ENCODE measurements around the gene NBPF3. TPM values are rescaled to one million over a fixed set of nuclear protein-coding genes. Genes with fewer than 3 reads are reported as not detected.

NBPF3 gene
- total RNA-seq, 1 donor from 2014 or later = 6.7 TPM

DNA sequence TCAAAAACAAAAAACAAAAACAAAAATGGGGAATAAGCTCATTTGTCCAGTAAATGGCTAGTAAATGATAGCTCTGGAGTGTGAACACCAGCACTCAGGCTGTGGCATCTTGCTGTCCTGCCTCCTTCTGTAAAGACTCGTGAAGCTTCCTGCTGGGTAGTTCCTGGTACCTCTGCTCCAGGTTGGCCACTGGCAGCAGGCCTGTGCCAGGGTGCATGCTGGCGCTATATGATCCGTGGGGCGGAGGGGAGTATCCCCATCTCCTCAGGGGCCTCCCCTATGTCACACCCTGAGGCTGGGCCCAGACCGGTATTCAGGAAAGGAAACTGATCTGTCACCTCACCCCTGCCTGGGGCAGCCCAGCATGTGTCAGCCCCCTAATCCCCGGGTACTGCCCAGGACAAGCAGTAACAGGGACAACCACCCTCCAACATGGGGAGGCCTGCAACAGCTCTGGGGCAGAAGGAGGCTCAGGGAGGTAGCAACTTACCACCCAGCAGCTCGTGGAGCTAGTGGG is 83.4 kb downstream of the NBPF3 start:
- no peaks in the 10 kb centered on the region for H3K27me3 ChIP-seq
- intact Hi-C loops (cut with DNase I) = no loop called here

GRCh38 chr1:21524220-21524619 is 84.3 kb downstream of the NBPF3 start:
- Histone ChIP-seq H3K36me3 (no peaks in the 10 kb centered on the region), H3K9me3 (no peaks in the 10 kb centered on the region), H3K4me3 (no peak overlapping the region), H3K27me3 (no peaks in the 10 kb centered on the region), H3K4me1 (peaks cover 11% of the 10 kb centered on the region), H3K27ac (peak overlapping the region; percentile 65)
- TF ChIP-seq CTCF (IDR thresholded peaks at IDR 0.05) = no peak
- DNase-seq (no peak), ATAC-seq (no peak)
- intact Hi-C loops (cut with DNase I) = no loop called here

More for the DNA sequence above, 83.4 kb downstream of the NBPF3 start:
- Histone ChIP-seq H3K9me3 (no peaks in the 10 kb centered on the region), H3K36me3 (no peaks in the 10 kb centered on the region), H3K4me1 (peaks cover 11% of the 10 kb centered on the region), H3K27ac (peak overlapping the region; percentile 13), H3K4me3 (no peak overlapping the region)
- no peak for TF ChIP-seq CTCF (IDR thresholded peaks at IDR 0.05)
- no peak for DNase-seq
- no peak for ATAC-seq

GRCh38 chr1:21524686-21525339 is 84.9 kb downstream of the NBPF3 start:
- no peak for TF ChIP-seq CTCF (IDR thresholded peaks at IDR 0.05)
- Histone ChIP-seq H3K4me3 (no peak overlapping the region), H3K27me3 (no peaks in the 10 kb centered on the region), H3K4me1 (peaks cover 11% of the 10 kb centered on the region), H3K9me3 (no peaks in the 10 kb centered on the region), H3K27ac (peak overlapping the region; percentile 65), H3K36me3 (no peaks in the 10 kb centered on the region)
- intact Hi-C loops (cut with DNase I) = no loop called here
- DNase-seq = peak; percentile 78
- ATAC-seq = peak; percentile 66

GRCh38 chr1:21525340-21525717 is 85.4 kb downstream of the NBPF3 start:
- peak overlapping the region; percentile 65 for H3K27ac ChIP-seq
- intact Hi-C loops (cut with DNase I) = no loop called here
- no peaks in the 10 kb centered on the region for H3K36me3 ChIP-seq
- no peak overlapping the region for H3K4me3 ChIP-seq
- H3K4me1 ChIP-seq = peaks cover 11% of the 10 kb centered on the region
- DNase-seq = no peak
- ATAC-seq = peak; percentile 60
- no peaks in the 10 kb centered on the region for H3K9me3 ChIP-seq
- no peak for TF ChIP-seq CTCF (IDR thresholded peaks at IDR 0.05)
- H3K27me3 ChIP-seq = no peaks in the 10 kb centered on the region

- Histone ChIP-seq H3K27me3 (no peaks in the 10 kb centered on the region), H3K4me3 (no peak overlapping the region), H3K36me3 (no peaks in the 10 kb centered on the region), H3K4me1 (peaks cover 11% of the 10 kb centered on the region), H3K27ac (no peak overlapping the region), H3K9me3 (no peaks in the 10 kb centered on the region)
- DNase-seq (no peak), ATAC-seq (no peak)
- no peak for TF ChIP-seq CTCF (IDR thresholded peaks at IDR 0.05)
- intact Hi-C loops (cut with DNase I) = no loop called here
Measured at GRCh38 chr1:21526441-21526840, 86.5 kb downstream of the NBPF3 start.

Data from upper lobe of right lung (tissue), 1 donor.